MCF 10A (cell line): Measurements from ENCODE around the gene FBLN2. TPM values are rescaled to one million over a fixed set of nuclear protein-coding genes. Genes with fewer than 3 reads are reported as not detected.
A peak's percentile ranks its signal among the peaks of the same experiment; 100 is the strongest.
"Not testable (repeated sequence)": the region's sequence is repeated elsewhere in the genome, so short reads cannot be mapped to it uniquely, and the experiment has no call there.

ENCODE experiments used
- Bru-seq: library from RNA; stranded (reverse); fragments of 400-500 nt; gene quantifications from one replicate; lab custom pipeline; 2021; lab: Mats Ljungman, UMichigan
- BruChase-seq, 2 experiments: library from RNA; stranded (reverse); fragments of 400-500 nt; gene quantifications; one replicate each; lab custom pipeline; 2021; lab: Mats Ljungman, UMichigan
- BruUV-seq: library from RNA; stranded (reverse); fragments of 400-500 nt; replicated peaks from 2 replicates; lab custom pipeline; 2021; lab: Mats Ljungman, UMichigan
- CTCF ChIA-PET: fragments of 300-600 bp; sonication (Branson Sonifier 250); formaldehyde crosslinking; extraction: SDS; loops from one replicate; lab custom pipeline; 2021; ENCODE audit warnings: antibody characterized with exemption, inconsistent platforms; lab: Yijun Ruan, JAX
- POLR2A ChIA-PET: fragments of 300-600, 350-650 bp; sonication (Branson Sonifier 250); formaldehyde crosslinking; extraction: SDS; loops from one replicate; lab custom pipeline; 2020; ENCODE audit warnings: antibody characterized with exemption, inconsistent platforms; lab: Yijun Ruan, JAX
- DNase-seq: peaks from one replicate; pipeline ENCODE4 v3.0.0-alpha.2; 2018; ENCODE audit not compliant: unreplicated experiment
- H3K27ac Mint-ChIP-seq: one replicate; pipeline ENCODE4 v1.8.0; 2022; ENCODE audit warnings: mild to moderate bottlenecking, low read depth, mixed read lengths; ENCODE audit not compliant: unreplicated experiment
- H3K27me3 Mint-ChIP-seq: one replicate; pipeline ENCODE4 v1.8.0; 2022; ENCODE audit warnings: mixed read lengths; ENCODE audit not compliant: insufficient read depth, unreplicated experiment
- H3K36me3 Mint-ChIP-seq: one replicate; pipeline ENCODE4 v1.8.0; 2022; ENCODE audit warnings: mild to moderate bottlenecking, moderate library complexity, mixed read lengths; ENCODE audit not compliant: insufficient read depth, unreplicated experiment
- H3K4me1 Mint-ChIP-seq: one replicate; pipeline ENCODE4 v1.8.0; 2022; ENCODE audit warnings: mixed read lengths; ENCODE audit not compliant: insufficient read depth, unreplicated experiment
- H3K4me3 Mint-ChIP-seq: one replicate; pipeline ENCODE4 v1.8.0; 2022; ENCODE audit warnings: mild to moderate bottlenecking, moderate library complexity, mixed read lengths; ENCODE audit not compliant: unreplicated experiment
- H3K9me3 Mint-ChIP-seq: one replicate; pipeline ENCODE4 v1.8.0; 2022; ENCODE audit warnings: mixed read lengths; ENCODE audit not compliant: unreplicated experiment
- CTCF ChIP-seq: fragments of 200-600 bp; IDR thresholded peaks from one replicate; pipeline ENCODE4 v1.8.0; 2022; ENCODE audit warnings: antibody characterized with exemption, mild to moderate bottlenecking; ENCODE audit not compliant: unreplicated experiment
- intact Hi-C: fragments of 100-400 bp; cut with micrococcal nuclease; formaldehyde crosslinking; loops from 2 replicates; pipeline ENCODE4 v1.14.1; 2022
- long read RNA-seq: library from polyadenylated mRNA; stranded (forward); transcript quantifications from one replicate; pipeline ENCODE4 v2.0.0, GENCODE V29; 2022
- total RNA-seq: library from RNA; stranded (reverse); gene quantifications from 2 replicates; pipeline ENCODE4 v1.2.3, GENCODE V29; 2022

Gene FBLN2
- total RNA-seq (not detected in 2 replicates), Bru-seq, nascent RNA (percentile 1 among the genes with signal in this experiment), BruChase-seq, experiment 1, labeled RNA remaining after a 6-hour chase (not detected), BruChase-seq, experiment 2, labeled RNA remaining after a 2-hour chase (percentile 2 among the genes with signal in this experiment)
- long read RNA-seq, result 0 reads

- H3K27ac Mint-ChIP-seq, result peak within 1 kb of the TSS; percentile 75
- BruUV-seq, result no TSS peak
- TF ChIP-seq CTCF, result no peak
- peaks cover 6% of the 10 kb centered on the region for H3K36me3 Mint-ChIP-seq
- DNase-seq, result no peak
- no peaks in the 10 kb centered on the region for H3K9me3 Mint-ChIP-seq
- no peaks in the 10 kb centered on the region for H3K27me3 Mint-ChIP-seq
- peaks cover 26% of the 10 kb centered on the region for H3K4me1 Mint-ChIP-seq
- ChIA-PET POLR2A (interaction anchor here (0.9 kb wide), 1 partner anchor 13 kb away, joined by 3 read pairs; no protein-coding TSS in a partner anchor), CTCF (interaction anchor here (0.5 kb wide), 1 partner anchor 337 kb away, joined by 3 read pairs; no protein-coding TSS in a partner anchor)
- no peak within 1 kb of the TSS for H3K4me3 Mint-ChIP-seq
- intact Hi-C loops, result no loop called here
These were observed at the start of gene FBLN2 for GRCh38 chr3:13548696-13549622. Gene FBLN2, plus strand, starts transcription at chr3:13549125. Its CDS starts 21,231 bp downstream, at chr3:13570356.

GRCh38 chr3:13499246-13499645 is 49.7 kb upstream of the FBLN2 start:
- ChIA-PET CTCF (interaction anchor here (0.6 to 8.9 kb wide), 5 partner anchors 17 to 1426 kb away, joined by 3 to 362 read pairs (median 4); no protein-coding TSS in a partner anchor), POLR2A (interaction anchor here (2.8 kb wide), 1 partner anchor 149 kb away, joined by 13 read pairs; no protein-coding TSS in a partner anchor)
- H3K9me3 Mint-ChIP-seq, H3K27me3 Mint-ChIP-seq, H3K36me3 Mint-ChIP-seq, BruUV-seq, DNase-seq, H3K4me3 Mint-ChIP-seq: not testable (repeated sequence)
- intact Hi-C loops, result loop anchor here (5.0 kb wide), 1 partner anchor 383 kb away; the partner anchor contains the start of gene WNT7A
- peaks cover 18% of the 10 kb centered on the region for H3K4me1 Mint-ChIP-seq
- H3K27ac Mint-ChIP-seq, result peak overlapping the region; percentile 39

GRCh38 chr3:13500133-13500885 is 48.6 kb upstream of the FBLN2 start:
- no peak overlapping the region for H3K4me3 Mint-ChIP-seq
- no peak overlapping the region for H3K27ac Mint-ChIP-seq
- peaks cover 26% of the 10 kb centered on the region for H3K4me1 Mint-ChIP-seq
- POLR2A ChIA-PET, result interaction anchor here (0.6 to 0.9 kb wide), 2 partner anchors 148 to 557 kb away, joined by 3 read pairs; no protein-coding TSS in a partner anchor
- peak; percentile 41 for DNase-seq
- peak; percentile 53 for TF ChIP-seq CTCF
- CTCF ChIA-PET, result interaction anchor here (0.6 to 8.9 kb wide), 7 partner anchors 16 to 396 kb away, joined by 3 to 362 read pairs (median 3); no protein-coding TSS in a partner anchor
- intact Hi-C loops, result no loop called here
- BruUV-seq, result no TSS peak
- H3K27me3 Mint-ChIP-seq, result no peaks in the 10 kb centered on the region
- H3K9me3 Mint-ChIP-seq, result no peaks in the 10 kb centered on the region
- no peaks in the 10 kb centered on the region for H3K36me3 Mint-ChIP-seq

GRCh38 chr3:13501056-13501455 is 47.9 kb upstream of the FBLN2 start:
- no peak overlapping the region for H3K27ac Mint-ChIP-seq
- H3K27me3 Mint-ChIP-seq, result no peaks in the 10 kb centered on the region
- H3K36me3 Mint-ChIP-seq, result no peaks in the 10 kb centered on the region
- DNase-seq, result no peak
- peaks cover 26% of the 10 kb centered on the region for H3K4me1 Mint-ChIP-seq
- no TSS peak for BruUV-seq
- ChIA-PET CTCF (interaction anchor here (1.6 to 8.9 kb wide), 2 partner anchors 49 to 149 kb away, joined by 4 to 362 read pairs; no protein-coding TSS in a partner anchor), POLR2A (interaction anchor here (0.6 to 0.9 kb wide), 2 partner anchors 147 to 557 kb away, joined by 3 read pairs; no protein-coding TSS in a partner anchor)
- TF ChIP-seq CTCF, result no peak
- intact Hi-C loops, result no loop called here
- H3K9me3 Mint-ChIP-seq, result no peaks in the 10 kb centered on the region
- H3K4me3 Mint-ChIP-seq, result no peak overlapping the region
